ENCODE results near the gene RHBDL3. TPM values are rescaled to one million over a fixed set of nuclear protein-coding genes. Genes with fewer than 3 reads are reported as not detected.

Gene RHBDL3
- total RNA-seq, 1 experiment from 2014 or later = 12.5 TPM

- Histone ChIP-seq H2BK20ac (ENCODE audit: low read depth, low read length, poor library complexity, severe bottlenecking) (no peak overlapping the region), H3K4me1 (ENCODE audit: insufficient read depth, low read length) (peaks cover 11% of the 10 kb centered on the region; the same call in 1 of the 2 replicates), H4K8ac (replicated peaks; ENCODE audit: insufficient read length, low read depth, low read length) (no peak overlapping the region), H3K56ac (ENCODE audit: insufficient read length, low read depth, low read length) (no peak overlapping the region), H3T11ph (ENCODE audit: low read length) (no peak overlapping the region), H3K23me2 (ENCODE audit: insufficient read length, low read depth, low read length, poor library complexity, severe bottlenecking) (no peaks in the 10 kb centered on the region), H2AFZ (ENCODE audit: low read length) (no peak overlapping the region), H3K79me1 (ENCODE audit: insufficient read depth, low read depth, low read length, poor library complexity, severe bottlenecking) (no peaks in the 10 kb centered on the region), H3K4ac (ENCODE audit: low read depth, low read length) (no peak overlapping the region), H3K9me3 (ENCODE audit: control insufficient read depth, low read depth, low read length) (no peaks in the 10 kb centered on the region), H2BK5ac (ENCODE audit: insufficient read length, low read length) (no peak overlapping the region), H3K14ac (ENCODE audit: insufficient read depth, low read length) (no peak overlapping the region), H2BK12ac (ENCODE audit: insufficient read length, low read depth, low read length) (no peak overlapping the region), H4K5ac (ENCODE audit: insufficient read length, low read depth, low read length) (no peak overlapping the region), H3K18ac (ENCODE audit: insufficient read length, low read depth, low read length) (no peak overlapping the region), H3K79me2 (ENCODE audit: insufficient read depth, low read length) (no peaks in the 10 kb centered on the region), H3K27me3 (ENCODE audit: insufficient read depth, low read length) (no peaks in the 10 kb centered on the region), H2BK120ac (ENCODE audit: low read depth, low read length, poor library complexity, severe bottlenecking) (no peak overlapping the region), H3K9ac (ENCODE audit: extremely low read depth, insufficient read length, low read length) (no peak overlapping the region), H2BK15ac (ENCODE audit: low read depth, low read length) (no peak overlapping the region), H3K4me2 (ENCODE audit: insufficient read depth, insufficient read length, low read length) (no peak overlapping the region), H3K27ac (ENCODE audit: insufficient read length, low read depth, low read length) (no peak overlapping the region), H4K91ac (ENCODE audit: insufficient read length, low read depth, low read length) (no peak overlapping the region), H2AK5ac (ENCODE audit: insufficient read length, low read length) (no peak overlapping the region), H3K23ac (ENCODE audit: insufficient read length, low read depth, low read length) (no peak overlapping the region), H4K20me1 (ENCODE audit: control insufficient read depth, insufficient read depth, insufficient read length) (no peaks in the 10 kb centered on the region)
- no peaks in the 10 kb centered on the region; a peak in 1 of 5 replicates for H3K9me3 Mint-ChIP-seq
- peak overlapping the region; percentile 17 to 90 (median 84); a peak in 6 of 7 replicates for H3K27ac Mint-ChIP-seq
- H3K4me1 Mint-ChIP-seq = peaks cover 68 to 81% of the 10 kb centered on the region in 2 experiments
- H3K4me3 Mint-ChIP-seq = no peak overlapping the region
- H3K27me3 Mint-ChIP-seq (ENCODE audit: low read depth) = peaks cover 7% of the 10 kb centered on the region
- H3K36me3 Mint-ChIP-seq (ENCODE audit: insufficient read depth in 1 of 3, low read depth in 3 of 3) = peaks cover 0 to 20% (median 7%) of the 10 kb centered on the region in 3 experiments; a peak in 5 of 7 replicates
- peak; percentile 28; the same call in 1 of the 3 replicates for TF ChIP-seq CTCF (conservative IDR thresholded peaks at IDR 0.05)
- no CpG with 5 or more reads among the region's 10 CpGs for WGBS (ENCODE audit: extremely low coverage, insufficient read length, low lambda C conversion rate)
- peak; percentile 74 for DNase-seq
These were observed 22.3 kb downstream of the RHBDL3 start for GRCh38 chr17:32287804-32288511.
